ENCODE data around the gene OSTN. TPM values are rescaled to one million over a fixed set of nuclear protein-coding genes. Genes with fewer than 3 reads are reported as not detected.

OSTN gene
- total and polyA plus RNA-seq, 5 donors = 0.06 to 1.1 (median 0.18) TPM; not detected in 1

- ATAC-seq (no peak), DNase-seq (no peak)
- H3K27me3 ChIP-seq (ENCODE audit: control insufficient read depth, insufficient read depth) = no peaks in the 10 kb centered on the region
- no peaks in the 10 kb centered on the region for H3K4me1 ChIP-seq (ENCODE audit: control insufficient read depth, insufficient read depth, low read length)
- intact Hi-C loops (cut with DNase I) = no loop called here
- no peaks in the 10 kb centered on the region for H3K9me3 ChIP-seq (ENCODE audit: control insufficient read depth, low read length)
- 71% methylated on average over 5 of the region's 5 CpGs for WGBS
- H3K27ac ChIP-seq (ENCODE audit: low read length) = no peak overlapping the region
- H3K4me3 ChIP-seq (ENCODE audit: low read length) = no peak overlapping the region
Observed at GRCh38 chr3:191292243-191293015, 93.4 kb downstream of the OSTN start.

- Histone ChIP-seq H3K9me3 (ENCODE audit: control insufficient read depth, low read length) (no peaks in the 10 kb centered on the region), H3K27ac (ENCODE audit: low read length) (no peak overlapping the region), H3K4me1 (ENCODE audit: control insufficient read depth, insufficient read depth, low read length) (no peaks in the 10 kb centered on the region), H3K4me3 (ENCODE audit: low read length) (no peak overlapping the region), H3K27me3 (ENCODE audit: control insufficient read depth, insufficient read depth) (no peaks in the 10 kb centered on the region)
- DNase-seq = no peak
- no peak for ATAC-seq
- WGBS = 97% methylated on average over 1 of the region's 1 CpG
- intact Hi-C loops (cut with DNase I) = no loop called here
Observed at GRCh38 chr3:191294291-191294690, 95.2 kb downstream of the OSTN start.

DNA sequence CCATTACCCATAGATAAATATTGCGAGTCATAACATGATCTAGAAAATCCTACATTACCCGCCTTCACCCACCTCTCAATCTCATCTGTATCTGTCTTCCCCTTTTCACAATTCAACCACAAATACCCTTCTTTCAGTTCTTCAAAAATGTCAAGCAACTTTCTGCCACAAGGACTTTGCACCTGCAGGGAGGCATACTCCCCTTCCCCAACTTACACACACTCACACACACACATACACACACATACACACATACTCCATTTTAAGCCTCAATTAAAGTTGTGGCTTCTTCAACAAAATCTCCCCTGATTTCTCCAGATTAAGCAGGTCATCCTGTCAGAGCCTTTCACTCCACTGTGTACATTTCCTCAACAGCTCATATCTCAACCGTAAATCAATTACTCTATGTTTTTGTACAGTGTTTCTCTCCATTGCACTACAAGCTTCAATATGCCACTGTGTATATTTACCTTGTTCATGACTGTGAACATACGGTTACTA, 97.0 kb downstream of the OSTN start:
- no peaks in the 10 kb centered on the region for H3K4me1 ChIP-seq (ENCODE audit: control insufficient read depth, insufficient read depth, low read length)
- intact Hi-C loops (cut with DNase I) = no loop called here
- no peaks in the 10 kb centered on the region for H3K9me3 ChIP-seq (ENCODE audit: control insufficient read depth, low read length)
- ATAC-seq (no peak), DNase-seq (no peak)
- H3K4me3 ChIP-seq (ENCODE audit: low read length) = no peak overlapping the region
- H3K27me3 ChIP-seq (ENCODE audit: control insufficient read depth, insufficient read depth) = no peaks in the 10 kb centered on the region
- no peak overlapping the region for H3K27ac ChIP-seq (ENCODE audit: low read length)
- 62% methylated on average over 4 of the region's 4 CpGs for WGBS

DNA sequence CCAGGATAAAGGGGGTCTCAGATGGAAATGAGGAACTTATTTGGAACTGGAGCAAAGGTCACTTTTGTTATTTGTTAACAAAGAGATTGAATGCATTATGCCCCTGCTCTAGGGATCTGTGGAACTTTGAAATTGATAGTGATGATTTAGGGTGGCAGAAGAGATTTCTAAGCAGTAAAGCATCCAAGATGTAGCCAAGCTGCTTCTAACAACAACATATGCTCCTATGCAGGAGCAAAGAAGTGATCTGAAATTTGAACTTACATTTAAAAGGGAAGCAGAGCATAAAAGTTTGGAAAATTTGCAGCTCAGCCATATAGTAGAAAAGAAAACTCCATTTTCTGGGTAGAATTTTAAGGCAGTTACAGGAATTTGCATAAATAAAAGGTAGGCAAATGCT, 99.8 kb downstream of the OSTN start:
- Histone ChIP-seq H3K4me3 (ENCODE audit: low read length) (no peak overlapping the region), H3K4me1 (ENCODE audit: control insufficient read depth, insufficient read depth, low read length) (no peaks in the 10 kb centered on the region), H3K27me3 (ENCODE audit: control insufficient read depth, insufficient read depth) (no peaks in the 10 kb centered on the region), H3K27ac (ENCODE audit: low read length) (no peak overlapping the region), H3K9me3 (ENCODE audit: control insufficient read depth, low read length) (no peaks in the 10 kb centered on the region)
- DNase-seq (no peak), ATAC-seq (no peak)
- intact Hi-C loops (cut with DNase I) = no loop called here

- no peak for DNase-seq
- WGBS = 80% methylated on average over 1 of the region's 1 CpG
- Histone ChIP-seq H3K4me1 (ENCODE audit: control insufficient read depth, insufficient read depth, low read length) (no peaks in the 10 kb centered on the region), H3K4me3 (ENCODE audit: low read length) (no peak overlapping the region), H3K27me3 (ENCODE audit: control insufficient read depth, insufficient read depth) (no peaks in the 10 kb centered on the region), H3K27ac (ENCODE audit: low read length) (no peak overlapping the region), H3K9me3 (ENCODE audit: control insufficient read depth, low read length) (no peaks in the 10 kb centered on the region)
- intact Hi-C loops (cut with DNase I) = no loop called here
- ATAC-seq = no peak
Observed at GRCh38 chr3:191300422-191300821, 101.4 kb downstream of the OSTN start.

- no peak for DNase-seq
- intact Hi-C loops (cut with DNase I) = no loop called here
- Histone ChIP-seq H3K27me3 (ENCODE audit: control insufficient read depth, insufficient read depth) (no peaks in the 10 kb centered on the region), H3K4me3 (ENCODE audit: low read length) (no peak overlapping the region), H3K9me3 (ENCODE audit: control insufficient read depth, low read length) (no peaks in the 10 kb centered on the region), H3K27ac (ENCODE audit: low read length) (no peak overlapping the region), H3K4me1 (ENCODE audit: control insufficient read depth, insufficient read depth, low read length) (no peaks in the 10 kb centered on the region)
- 89% methylated on average over 1 of the region's 1 CpG for WGBS
- no peak for ATAC-seq
Observed at GRCh38 chr3:191301017-191301416, 102.0 kb downstream of the OSTN start.

- no peak for ATAC-seq
- Histone ChIP-seq H3K27ac (ENCODE audit: low read length) (no peak overlapping the region), H3K9me3 (ENCODE audit: control insufficient read depth, low read length) (no peaks in the 10 kb centered on the region), H3K4me1 (ENCODE audit: control insufficient read depth, insufficient read depth, low read length) (no peaks in the 10 kb centered on the region), H3K27me3 (ENCODE audit: control insufficient read depth, insufficient read depth) (no peaks in the 10 kb centered on the region), H3K4me3 (ENCODE audit: low read length) (no peak overlapping the region)
- intact Hi-C loops (cut with DNase I) = no loop called here
- no peak for DNase-seq
- WGBS = 93% methylated on average over 5 of the region's 5 CpGs
Observed at GRCh38 chr3:191301782-191302411, 102.9 kb downstream of the OSTN start.

- Histone ChIP-seq H3K4me1 (ENCODE audit: control insufficient read depth, insufficient read depth, low read length) (no peaks in the 10 kb centered on the region), H3K9me3 (ENCODE audit: control insufficient read depth, low read length) (no peaks in the 10 kb centered on the region), H3K4me3 (ENCODE audit: low read length) (no peak overlapping the region), H3K27me3 (ENCODE audit: control insufficient read depth, insufficient read depth) (no peaks in the 10 kb centered on the region), H3K27ac (ENCODE audit: low read length) (no peak overlapping the region)
- ATAC-seq (no peak), DNase-seq (no peak)
- intact Hi-C loops (cut with DNase I) = no loop called here
- 95% methylated on average over 2 of the region's 2 CpGs for WGBS
Observed at GRCh38 chr3:191302451-191302850, 103.4 kb downstream of the OSTN start.

- Histone ChIP-seq H3K27ac (ENCODE audit: low read length) (no peak overlapping the region), H3K27me3 (ENCODE audit: control insufficient read depth, insufficient read depth) (no peaks in the 10 kb centered on the region), H3K9me3 (ENCODE audit: control insufficient read depth, low read length) (no peaks in the 10 kb centered on the region), H3K4me3 (ENCODE audit: low read length) (no peak overlapping the region), H3K4me1 (ENCODE audit: control insufficient read depth, insufficient read depth, low read length) (no peaks in the 10 kb centered on the region)
- intact Hi-C loops (cut with DNase I) = no loop called here
- no peak for ATAC-seq
- DNase-seq = no peak
- WGBS = 65% methylated on average over 3 of the region's 3 CpGs
Observed at GRCh38 chr3:191303596-191303995, 104.6 kb downstream of the OSTN start.

- H3K4me3 ChIP-seq (ENCODE audit: low read length) = no peak overlapping the region
- intact Hi-C loops (cut with DNase I) = no loop called here
- no peaks in the 10 kb centered on the region for H3K27me3 ChIP-seq (ENCODE audit: control insufficient read depth, insufficient read depth)
- no peak overlapping the region for H3K27ac ChIP-seq (ENCODE audit: low read length)
- DNase-seq (no peak), ATAC-seq (no peak)
- H3K9me3 ChIP-seq (ENCODE audit: control insufficient read depth, low read length) = no peaks in the 10 kb centered on the region
- 81% methylated on average over 4 of the region's 4 CpGs for WGBS
- H3K4me1 ChIP-seq (ENCODE audit: control insufficient read depth, insufficient read depth, low read length) = no peaks in the 10 kb centered on the region
Observed at GRCh38 chr3:191306428-191306827, 107.4 kb downstream of the OSTN start.

GRCh38 chr3:191307341-191307740, 108.3 kb downstream of the OSTN start:
- Histone ChIP-seq H3K4me3 (ENCODE audit: low read length) (no peak overlapping the region), H3K27me3 (ENCODE audit: control insufficient read depth, insufficient read depth) (no peaks in the 10 kb centered on the region), H3K4me1 (ENCODE audit: control insufficient read depth, insufficient read depth, low read length) (no peaks in the 10 kb centered on the region), H3K9me3 (ENCODE audit: control insufficient read depth, low read length) (no peaks in the 10 kb centered on the region), H3K27ac (ENCODE audit: low read length) (no peak overlapping the region)
- intact Hi-C loops (cut with DNase I) = no loop called here
- 77% methylated on average over 4 of the region's 4 CpGs for WGBS
- ATAC-seq (no peak), DNase-seq (no peak)
